HG02759 (cell line): ENCODE data around the gene CNOT1.
"Not testable (repeated sequence)": the region's sequence is repeated elsewhere in the genome, so short reads cannot be mapped to it uniquely, and the experiment has no call there.

Experiments used
- ATAC-seq: cut with Tn5 transposase; IDR thresholded peaks from one replicate; pipeline ENCODE4 v1.9.1; 2021; ENCODE audit warnings: mild to moderate bottlenecking, moderate library complexity; ENCODE audit not compliant: unreplicated experiment

CNOT1 gene

DNA sequence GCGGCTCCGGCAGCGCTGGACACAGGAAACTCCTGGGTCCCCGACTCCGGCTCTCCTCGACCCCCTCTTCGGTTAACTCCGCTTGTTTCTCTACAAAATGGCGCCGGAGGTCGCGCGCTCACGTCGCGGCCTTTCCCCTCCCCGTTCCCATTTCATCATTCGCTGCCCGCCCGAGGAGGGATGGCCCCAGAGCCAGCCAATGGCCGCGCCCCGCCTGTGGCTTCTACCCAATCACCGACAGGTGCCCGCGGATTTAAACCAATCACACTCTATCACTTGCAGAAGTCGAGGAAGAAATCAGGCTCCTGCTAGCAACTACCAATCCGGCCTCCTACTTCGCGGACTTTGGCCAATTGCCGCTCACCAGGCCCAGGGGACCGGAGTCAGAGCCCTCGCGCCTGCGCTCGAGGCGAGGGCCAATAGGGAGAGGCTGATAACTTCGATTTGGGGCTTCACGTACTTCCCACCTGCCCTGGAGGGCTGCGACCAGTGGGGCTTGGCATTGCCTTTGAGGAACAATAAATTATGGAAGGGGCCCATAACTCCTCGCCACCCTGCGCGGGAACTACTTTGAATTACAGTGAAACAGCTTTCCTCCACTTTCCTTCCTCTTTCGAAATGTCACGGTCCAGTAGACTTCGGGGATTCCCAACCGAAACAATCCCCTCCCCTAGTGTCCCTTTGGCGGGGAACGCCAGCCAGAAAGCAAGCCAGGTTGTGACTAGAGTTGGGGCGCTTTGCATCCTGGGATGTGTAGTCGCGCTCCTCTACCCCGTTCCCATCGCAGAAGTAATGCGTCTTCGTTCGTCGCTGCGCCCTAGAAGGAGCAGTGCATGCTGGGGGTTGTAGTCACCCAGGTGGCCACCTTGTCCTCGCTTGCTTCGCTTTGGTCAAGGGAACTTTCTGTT, at the start of gene CNOT1:
TSS of gene CNOT1 (minus strand) at position 94 of the 908 bp plus-strand sequence. CDS start 30,489 bp downstream, outside the sequence.
- ATAC-seq = peak; percentile 90

DNA sequence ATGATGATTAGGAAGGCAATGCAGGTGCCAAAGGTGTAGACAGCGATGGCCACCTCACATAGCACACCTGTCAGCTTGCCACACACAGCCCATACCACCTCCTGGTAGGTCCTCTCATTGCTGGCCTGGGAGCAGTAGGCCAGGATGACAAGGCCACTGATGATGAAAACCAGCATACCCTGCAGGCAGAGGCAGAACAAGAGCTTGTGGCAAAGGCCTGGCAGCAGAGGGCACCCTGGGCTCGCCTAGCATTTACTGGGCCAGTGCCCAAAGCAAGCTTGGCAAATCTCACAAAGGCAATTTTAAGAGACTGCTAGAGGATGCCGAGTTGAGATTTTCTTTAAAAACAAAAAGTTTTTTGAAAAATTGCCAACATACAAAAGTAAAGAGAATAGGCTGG, 49.1 kb upstream of the CNOT1 start:
- no peak for ATAC-seq

DNA sequence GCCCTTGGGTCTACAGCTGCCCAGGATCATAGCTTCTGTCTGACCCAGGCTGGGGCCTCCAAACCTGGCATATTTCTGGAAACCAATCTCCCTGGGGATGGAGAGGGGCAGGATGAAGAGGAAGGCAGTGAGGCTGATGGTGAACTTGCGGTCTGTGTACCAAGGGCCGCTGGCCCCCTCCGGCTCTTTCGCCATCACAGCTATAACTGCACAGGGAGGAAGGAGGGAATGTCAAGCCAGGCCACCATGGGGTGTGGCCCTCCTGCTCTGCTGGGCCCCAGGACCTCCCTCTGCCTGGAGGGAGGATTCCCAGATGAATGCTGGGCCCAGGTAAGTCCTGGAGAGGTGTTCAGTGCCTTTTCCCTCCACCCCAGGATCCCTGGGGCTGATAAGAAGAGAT, 48.6 kb upstream of the CNOT1 start:
- no peak for ATAC-seq

DNA sequence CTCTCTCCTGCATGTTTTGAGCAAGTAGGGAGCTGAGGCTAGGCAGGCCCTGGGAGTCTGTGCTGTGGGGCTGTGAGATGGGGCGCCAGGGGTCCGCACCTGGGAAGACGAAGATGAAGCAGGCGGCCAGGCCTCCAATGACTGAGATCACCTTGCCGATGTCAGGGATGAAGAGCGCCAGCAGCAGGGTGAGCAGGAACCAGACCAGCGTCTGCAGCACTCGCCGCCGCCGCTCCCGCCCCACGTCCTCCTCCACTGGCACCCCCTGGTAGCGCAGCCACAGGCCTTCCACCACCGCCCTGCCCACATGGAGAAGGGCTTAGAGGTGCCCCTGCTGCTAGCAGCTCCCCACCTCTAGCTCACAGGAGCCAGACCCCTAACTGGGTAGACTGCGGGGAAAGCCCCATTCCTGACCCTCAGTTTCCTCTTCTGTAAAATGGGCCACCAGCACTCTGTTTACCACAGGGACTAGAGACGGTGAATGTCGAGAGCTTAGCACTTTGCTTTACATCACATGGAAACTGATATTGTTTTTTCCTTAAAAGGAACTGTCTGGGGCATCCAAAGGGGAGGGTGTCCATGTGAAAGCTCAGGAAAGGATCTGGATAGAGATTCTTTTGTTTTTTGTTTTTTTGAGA, 41.4 kb upstream of the CNOT1 start:
- no peak for ATAC-seq

DNA sequence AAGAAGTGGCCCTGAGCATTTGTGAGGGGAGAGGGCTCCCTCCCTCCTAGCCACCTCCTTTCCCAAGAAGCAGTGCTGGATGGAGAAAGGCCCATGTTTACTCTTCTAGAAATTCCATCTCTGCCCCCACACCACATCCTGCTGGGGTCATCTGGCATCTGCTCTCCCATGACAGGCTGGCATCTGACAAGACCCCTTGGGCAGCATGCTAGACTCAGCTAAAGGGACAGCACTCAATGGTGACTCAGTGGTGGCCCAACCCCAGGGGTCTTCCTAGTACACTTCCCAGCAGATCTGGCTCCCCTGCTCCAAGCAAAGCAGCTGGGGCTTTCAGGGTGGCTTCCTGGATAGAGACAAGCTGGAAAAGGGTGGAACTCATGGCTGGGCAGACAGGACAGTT, 40.6 kb upstream of the CNOT1 start:
- no peak for ATAC-seq

DNA sequence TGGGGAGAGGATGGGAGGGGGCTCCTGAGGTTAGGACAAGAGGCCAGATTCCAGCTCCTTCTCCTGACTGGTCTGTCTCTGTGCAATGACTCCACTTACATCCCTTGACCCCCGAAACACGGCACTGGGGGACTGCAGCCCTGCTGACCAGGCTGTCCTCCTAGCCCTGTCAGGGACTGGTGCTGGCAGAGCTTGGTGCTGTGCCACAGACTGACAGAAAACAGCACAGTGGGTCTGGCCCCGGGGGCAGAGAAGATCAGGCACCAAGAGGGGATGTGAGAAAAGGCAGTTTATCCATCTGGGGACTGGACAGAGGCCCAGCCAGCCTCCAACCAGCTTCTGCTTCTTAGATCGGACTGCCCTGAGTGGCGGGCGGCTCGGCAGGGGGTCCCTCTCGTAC, 35.6 kb upstream of the CNOT1 start:
- ATAC-seq = no peak

DNA sequence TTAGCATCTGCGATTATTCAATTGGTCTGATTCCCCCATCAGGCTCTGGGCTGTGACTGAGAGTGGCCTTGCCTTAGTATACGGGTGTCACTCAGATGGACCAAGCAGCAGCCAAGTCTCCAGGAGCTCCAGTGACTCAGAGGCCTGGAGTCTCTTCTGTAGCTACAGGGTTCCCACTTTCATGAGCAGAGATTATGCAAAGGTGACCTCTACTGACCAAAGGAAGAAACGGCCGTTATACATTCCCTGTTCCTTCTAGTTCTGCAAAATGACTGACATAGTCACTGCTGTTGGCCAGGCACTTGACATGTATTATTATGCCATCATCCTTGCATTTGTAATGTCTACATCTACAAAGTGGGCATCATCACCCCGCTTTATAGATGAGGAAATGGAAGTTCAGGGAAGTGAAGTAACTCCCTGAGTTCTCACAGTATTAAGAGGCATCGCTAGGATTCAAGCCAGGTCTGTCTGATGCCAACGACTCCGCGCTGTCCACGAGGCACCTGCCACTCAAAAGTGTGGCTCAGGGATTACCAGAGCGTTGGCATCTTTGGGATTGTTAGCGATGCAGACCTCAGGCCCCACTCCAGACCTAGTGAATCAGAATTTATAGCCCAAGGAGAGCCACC, 31.7 kb upstream of the CNOT1 start:
- ATAC-seq = peak; percentile 93

DNA sequence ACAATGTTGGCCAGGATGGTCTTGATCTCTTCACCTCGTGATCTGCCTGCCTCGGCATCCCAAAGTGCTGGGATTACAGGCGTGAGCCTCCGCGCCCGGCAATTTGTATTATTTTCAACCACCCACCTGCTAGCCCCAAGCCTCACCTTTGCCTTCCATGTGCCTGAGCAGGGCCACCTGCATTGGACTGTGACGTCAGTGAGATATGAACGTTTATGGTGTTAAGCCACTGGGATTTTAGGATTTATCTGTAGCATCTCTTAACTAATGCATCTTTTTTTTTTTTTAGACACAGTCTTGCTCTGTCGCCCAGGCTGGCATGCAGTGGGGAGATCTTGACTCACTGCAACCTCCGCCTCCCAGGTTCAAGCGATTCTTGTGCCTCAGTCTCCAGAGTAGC, 30.3 kb upstream of the CNOT1 start:
- not testable (repeated sequence) for ATAC-seq

DNA sequence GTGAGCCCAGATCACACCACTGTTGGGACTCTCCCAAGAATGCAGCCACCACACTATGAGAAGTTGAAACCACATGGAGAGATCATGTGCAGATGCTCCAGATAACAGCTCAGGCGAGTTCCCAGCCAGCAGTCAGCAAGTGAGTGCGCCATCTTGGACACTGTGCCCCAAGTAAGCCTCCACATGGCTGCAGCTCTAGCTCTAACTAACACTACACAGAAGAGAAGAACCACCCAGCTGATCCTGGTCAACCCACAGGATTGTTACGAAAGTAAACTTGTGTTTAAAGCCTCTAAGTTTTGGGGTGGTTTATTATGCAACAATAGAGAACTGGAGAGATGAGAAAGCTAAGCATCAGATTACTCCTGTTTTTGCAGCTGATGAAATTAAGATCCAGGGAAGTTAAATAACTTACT, 29.2 kb upstream of the CNOT1 start:
- ATAC-seq = no peak

DNA sequence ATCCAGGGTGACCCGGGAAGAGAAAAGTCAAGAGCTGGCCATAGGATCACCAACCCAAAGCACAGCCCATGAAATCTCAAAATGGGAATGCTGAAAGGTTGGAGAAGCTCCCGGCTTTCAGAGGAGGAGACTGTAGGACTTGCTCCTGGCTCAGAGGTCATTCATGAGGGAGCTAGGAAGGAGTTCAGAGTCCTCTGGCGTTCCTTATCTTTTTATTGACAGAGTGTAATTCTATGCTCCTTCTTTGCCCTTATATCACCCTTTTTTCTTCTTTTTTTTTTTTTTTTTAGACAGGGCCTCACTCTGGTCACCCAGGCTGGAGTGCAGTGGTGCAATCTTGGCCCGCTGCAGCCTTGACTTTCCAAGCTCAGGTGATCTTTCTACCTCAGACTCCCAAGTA, 27.3 kb upstream of the CNOT1 start:
- no peak for ATAC-seq

DNA sequence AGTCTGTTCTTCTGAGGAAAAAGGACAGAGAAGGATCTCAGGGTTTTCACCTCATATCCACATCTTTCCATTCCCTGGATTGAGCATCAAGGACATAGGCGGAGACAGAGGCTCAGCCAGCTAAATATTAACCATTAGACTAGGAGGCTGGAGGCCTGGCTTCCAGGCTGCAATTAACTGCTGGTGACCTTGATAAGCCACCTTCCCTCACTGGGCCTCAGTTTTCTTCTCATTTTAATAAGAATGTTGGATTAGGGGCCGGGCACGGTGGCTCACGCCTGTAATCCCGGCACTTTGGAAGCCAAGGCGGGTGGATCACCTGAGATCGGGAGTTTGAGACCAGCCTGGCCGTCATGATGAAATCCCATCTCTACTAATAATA, 25.6 kb upstream of the CNOT1 start:
- ATAC-seq = no peak

DNA sequence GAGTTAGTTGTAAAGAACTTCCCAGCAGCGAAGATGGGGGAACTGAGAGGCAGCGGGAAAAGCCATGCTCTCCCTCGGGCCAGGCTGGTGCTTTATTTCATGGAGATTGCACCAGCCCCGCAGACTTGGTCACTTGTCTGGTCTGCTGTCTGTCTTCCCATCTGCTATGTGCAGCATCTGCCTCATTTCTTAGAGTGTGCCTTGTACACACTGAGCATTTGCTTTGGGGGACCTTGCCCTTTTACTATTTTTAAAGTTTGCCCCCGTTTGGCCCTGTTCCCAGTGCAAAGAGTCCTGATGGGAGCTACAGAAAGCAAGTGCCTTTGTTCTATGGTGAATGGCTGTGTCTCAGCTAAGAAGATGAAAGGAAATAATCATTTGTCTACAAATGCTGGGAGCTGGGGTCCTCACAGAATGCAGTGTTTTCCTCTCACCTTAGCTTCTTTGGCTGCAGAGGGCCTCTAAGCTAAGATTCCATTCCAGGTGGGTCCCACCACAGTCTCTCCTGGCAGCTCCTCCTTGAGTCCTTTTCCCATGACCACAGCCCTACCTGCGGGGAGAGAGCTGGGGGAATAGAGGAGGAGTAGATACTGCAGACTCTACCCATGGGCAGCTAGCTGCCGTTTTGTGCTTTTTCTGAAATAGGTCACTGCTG, 25.1 kb upstream of the CNOT1 start:
- ATAC-seq = no peak

DNA sequence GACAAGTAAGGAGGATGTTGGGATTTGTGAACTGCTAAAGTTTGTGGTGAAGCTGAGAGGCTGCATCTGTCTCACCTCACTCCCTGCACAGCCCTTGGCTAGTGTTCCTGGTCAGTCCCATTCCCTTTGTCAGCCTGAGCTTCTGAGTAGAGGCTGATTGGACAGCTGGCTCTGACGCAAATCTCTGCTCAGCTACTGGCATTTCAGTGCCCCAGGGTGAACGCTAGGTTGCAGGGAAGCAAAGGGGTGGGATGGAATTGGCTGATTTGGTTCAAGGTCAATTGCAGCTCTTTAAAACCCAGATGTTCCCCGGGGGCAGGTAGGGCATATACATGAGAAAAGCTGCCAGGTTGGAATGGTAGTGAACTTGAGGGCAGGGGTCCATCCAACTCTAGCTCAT, 23.1 kb upstream of the CNOT1 start:
- ATAC-seq = no peak

DNA sequence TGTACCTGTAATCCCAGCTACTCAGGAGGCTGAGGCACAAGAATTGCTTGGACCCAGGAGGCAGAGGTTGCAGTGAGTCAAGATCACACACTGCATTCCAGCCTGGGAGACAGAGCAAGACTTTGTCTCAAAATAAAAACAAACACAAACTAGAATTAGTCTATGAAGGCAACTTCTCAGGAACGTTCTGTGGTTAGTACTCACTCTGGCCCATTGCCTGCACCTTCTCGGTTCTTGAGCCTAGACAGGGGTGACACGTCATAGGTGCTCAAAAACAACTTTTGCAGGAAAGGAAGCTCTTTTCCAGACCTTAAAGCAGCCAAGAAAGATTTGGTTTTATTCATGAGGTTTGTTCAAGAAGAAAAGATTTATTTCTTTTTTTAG, 22.3 kb upstream of the CNOT1 start:
- ATAC-seq = no peak

DNA sequence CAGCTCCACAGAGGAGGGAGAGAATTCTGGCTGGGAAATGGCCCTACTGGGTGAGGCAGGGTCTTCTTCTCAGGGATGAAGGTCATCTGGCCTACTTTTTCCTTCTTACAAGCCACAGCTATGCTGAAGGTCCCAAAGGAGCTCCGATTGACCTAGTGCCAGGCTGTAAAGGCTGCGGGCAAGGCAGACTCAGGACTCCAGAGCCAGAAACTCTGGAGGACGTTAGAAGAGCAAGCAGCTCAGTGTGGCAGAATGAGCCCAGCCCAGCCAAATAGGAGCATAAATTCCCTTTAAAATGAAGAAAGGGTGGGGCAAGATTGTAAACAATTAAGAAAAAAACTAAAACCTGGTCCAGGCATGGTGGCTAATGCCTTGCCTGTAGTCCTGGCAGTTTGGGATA, 20.1 kb upstream of the CNOT1 start:
- ATAC-seq = no peak

DNA sequence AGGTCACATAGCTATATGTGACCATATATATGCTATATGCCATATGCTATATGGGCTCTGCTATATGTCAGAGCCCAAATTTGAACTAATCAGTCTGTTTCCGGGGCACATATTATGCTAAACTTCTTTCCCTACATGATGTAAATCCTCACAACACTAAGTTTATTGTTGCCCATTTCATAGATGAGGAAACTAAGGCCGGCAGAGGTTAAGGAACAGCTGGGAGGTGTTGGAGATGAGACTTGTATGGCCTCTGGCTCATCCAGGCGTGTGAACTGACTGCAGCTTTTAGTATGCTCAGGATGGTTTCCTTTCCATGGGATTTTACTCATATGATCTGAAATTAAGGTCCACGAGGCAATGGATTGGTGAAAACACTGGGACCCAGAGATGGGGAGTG, 17.5 kb upstream of the CNOT1 start:
- no peak for ATAC-seq

DNA sequence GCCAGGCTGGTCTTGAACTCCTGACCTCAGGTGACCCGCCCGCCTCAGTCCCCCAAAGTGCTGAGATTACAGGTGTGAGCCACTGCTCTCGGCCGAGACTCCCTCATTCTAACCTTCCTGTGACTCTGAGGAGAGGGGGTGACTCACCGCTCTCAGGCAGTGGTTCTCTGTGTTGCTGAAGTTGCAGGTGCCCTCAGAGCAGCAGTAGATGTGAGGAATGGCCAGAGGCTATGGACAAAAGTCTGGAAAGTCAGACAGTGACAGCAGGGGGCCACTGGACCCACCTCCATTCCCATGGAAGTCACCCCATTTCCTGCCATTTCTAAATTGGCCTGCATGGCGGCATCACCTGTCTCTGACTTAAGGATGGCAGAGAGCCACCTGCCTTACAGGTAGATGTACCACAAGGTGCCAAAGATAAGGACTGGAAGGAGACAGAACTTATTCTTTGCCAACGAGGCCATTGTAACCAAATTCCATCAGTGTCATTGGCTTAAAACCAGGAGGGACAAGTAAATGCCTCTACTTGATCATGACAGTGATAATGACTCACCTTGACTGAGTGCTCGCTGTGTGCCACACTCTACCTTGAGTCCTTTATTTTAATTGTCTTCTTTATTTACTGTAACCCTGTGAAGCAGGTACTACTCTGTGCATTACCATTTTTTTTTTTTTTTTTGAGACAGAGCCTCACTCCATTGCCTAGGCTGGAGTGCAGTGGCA, 15.3 kb upstream of the CNOT1 start:
- no peak for ATAC-seq

DNA sequence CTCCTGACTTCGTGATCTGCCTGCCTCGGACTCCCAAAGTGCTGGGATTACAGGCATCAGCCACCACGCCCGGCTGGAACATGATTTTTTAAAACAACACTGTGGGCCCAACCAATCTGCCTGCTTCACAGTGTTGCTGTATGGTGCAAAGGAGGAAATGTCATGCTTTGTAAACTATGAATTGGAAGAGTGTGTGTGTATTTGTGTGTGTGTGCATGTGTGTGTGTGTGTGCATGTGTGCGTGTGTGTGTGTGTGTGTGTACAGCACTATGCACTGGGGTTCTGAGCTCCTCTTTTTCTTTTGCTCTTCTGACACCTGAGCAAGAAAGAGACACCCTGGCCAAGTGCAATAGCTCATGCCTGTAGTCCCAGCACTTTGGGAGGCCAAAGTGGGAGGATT, 14.5 kb upstream of the CNOT1 start:
- ATAC-seq = no peak

DNA sequence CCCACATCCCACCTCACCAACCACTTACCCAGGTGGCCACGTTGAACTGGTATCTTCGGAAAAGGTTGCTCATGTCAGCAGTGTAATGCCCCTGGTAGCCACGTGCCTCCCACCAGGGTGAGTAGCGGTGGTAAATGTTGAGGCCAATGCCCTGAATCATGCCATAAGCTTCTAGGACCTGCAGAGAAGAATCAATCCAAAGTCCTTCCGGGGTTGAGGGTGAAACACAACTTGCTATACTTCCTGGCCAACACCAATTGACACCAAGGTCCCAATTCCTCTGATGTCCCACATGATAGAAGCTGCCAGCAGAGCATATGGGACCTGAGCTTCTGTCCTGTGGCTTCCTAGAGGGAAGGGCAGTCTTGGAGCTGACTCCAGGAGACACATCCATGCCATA, 11.3 kb upstream of the CNOT1 start:
- no peak for ATAC-seq

DNA sequence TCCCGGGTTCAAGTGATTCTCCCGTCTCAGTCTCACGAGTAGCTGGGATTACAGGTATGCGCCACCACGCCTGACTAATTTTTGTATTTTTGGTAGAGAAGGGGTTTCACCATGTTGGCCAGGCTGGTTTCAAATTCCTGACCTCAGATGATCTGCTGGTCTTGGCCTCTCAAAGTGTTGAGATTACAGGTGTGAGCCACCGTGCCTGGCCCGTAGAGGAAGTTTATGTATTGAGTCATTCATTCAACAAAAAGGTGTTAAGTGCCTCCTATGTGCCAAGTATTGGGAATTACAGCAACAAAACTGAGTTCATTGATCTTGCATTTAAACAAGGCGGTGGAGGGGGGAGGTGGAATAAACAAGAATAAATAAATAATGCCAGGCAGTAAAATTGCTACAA, 10.2 kb upstream of the CNOT1 start:
- no peak for ATAC-seq

DNA sequence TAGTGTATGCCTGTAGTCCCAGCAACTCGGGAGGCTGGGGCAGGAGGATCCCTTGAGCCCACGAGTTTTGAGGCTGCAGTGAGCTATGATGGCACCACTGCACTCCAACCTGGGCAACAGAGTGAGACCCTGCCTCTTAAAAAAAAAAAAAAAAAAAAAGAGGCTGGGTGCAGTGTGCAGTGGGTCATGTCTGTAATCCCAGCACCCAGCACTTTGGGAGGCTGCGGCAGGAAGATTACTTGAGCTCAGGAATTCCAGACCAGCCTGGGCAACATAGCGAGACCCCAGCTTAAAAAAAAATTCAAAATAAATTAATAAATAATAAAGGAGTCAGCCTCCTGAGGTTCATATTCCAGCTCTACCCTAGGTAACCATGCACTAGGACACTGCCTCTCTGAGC, 9.6 kb upstream of the CNOT1 start:
- ATAC-seq = no peak
